Esophagus (tissue), 2 donors: Measurements from ENCODE around the gene SPATA6L. TPM values are rescaled to one million over a fixed set of nuclear protein-coding genes. Genes with fewer than 3 reads are reported as not detected.

Experiments used
- H3K27ac ChIP-seq, 2 donors: one replicate each; pipeline ENCODE4 v1.5.1; 2013; ENCODE audit warnings: low read depth in 2 of 2, mild to moderate bottlenecking in 2 of 2, inconsistent platforms in 1 of 2, low read length in 1 of 2, moderate library complexity in 1 of 2
- H3K27me3 ChIP-seq, 2 donors: one replicate each; pipeline ENCODE4 v1.6.1; 2013; ENCODE audit warnings: low read length in 2 of 2, control low read depth in 1 of 2, mild to moderate bottlenecking in 1 of 2; ENCODE audit not compliant: insufficient read depth in 2 of 2, control insufficient read depth in 1 of 2
- H3K36me3 ChIP-seq, 2 donors: one replicate each; pipeline ENCODE4 v1.6.1; 2013; ENCODE audit warnings: low read length in 1 of 2; ENCODE audit not compliant: control insufficient read depth in 2 of 2, insufficient read depth in 2 of 2
- H3K4me1 ChIP-seq, 2 donors: one replicate each; pipeline ENCODE4 v1.6.1; 2013; ENCODE audit warnings: low read length in 1 of 2; ENCODE audit not compliant: control insufficient read depth in 2 of 2, insufficient read depth in 2 of 2
- H3K4me3 ChIP-seq, 2 donors: one replicate each; pipeline ENCODE4 v1.5.1; 2013; ENCODE audit warnings: low read length in 2 of 2, mild to moderate bottlenecking in 2 of 2, low read depth in 1 of 2, moderate library complexity in 1 of 2
- H3K9me3 ChIP-seq, 2 donors: one replicate each; pipeline ENCODE4 v1.6.1; 2013; ENCODE audit warnings: mild to moderate bottlenecking in 2 of 2, low read depth in 1 of 2, low read length in 1 of 2, moderate library complexity in 1 of 2; ENCODE audit not compliant: control insufficient read depth in 2 of 2, insufficient read depth in 1 of 2
- WGBS, 2 donors: extraction: QIAGEN DNeasy Blood & Tissue Kit; methylation state at CpG; one replicate each; pipeline ENCODE4 v1.1.7; 2013; 5-methylcytosine and 5-hydroxymethylcytosine counted together
- polyA plus RNA-seq, 2 donors: library from polyadenylated mRNA; stranded (reverse); fragments of 200-250 nt; gene quantifications; one replicate each; pipeline ENCODE4 v1.2.3, GENCODE V29; 2013
- donor health status: healthy with polysubstance abuse.
- donor health status: Bipolar disorder and iron deficiency.

SPATA6L gene
- polyA plus RNA-seq, 2 donors: 1.4 to 2.8 TPM

DNA sequence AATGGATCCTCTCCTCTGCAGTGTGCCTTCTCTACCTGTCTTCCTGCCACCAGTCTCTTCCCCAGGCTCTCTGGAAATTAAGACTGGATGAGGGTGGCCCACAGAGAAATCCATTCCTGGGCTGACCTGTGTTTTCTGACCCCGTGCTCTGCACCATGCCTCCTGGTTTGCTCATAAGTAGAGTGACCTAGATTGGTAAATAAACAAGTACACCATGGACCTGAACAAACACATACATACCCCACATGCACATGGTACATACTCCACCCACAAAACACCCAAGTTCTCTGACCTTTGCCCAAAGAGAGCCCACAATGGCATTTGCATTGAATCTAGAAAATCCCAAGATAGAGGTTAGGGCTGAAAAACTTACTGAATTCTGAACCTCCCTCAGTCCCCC is 81.6 kb downstream of the SPATA6L start:
- H3K27ac ChIP-seq: no peak overlapping the region
- H3K4me3 ChIP-seq: no peak overlapping the region
- no peaks in the 10 kb centered on the region for H3K27me3 ChIP-seq
- no peaks in the 10 kb centered on the region for H3K4me1 ChIP-seq
- WGBS, 2 donors: 90 to 95% methylated on average over 1 of the region's 1 CpG
- peaks cover 0 to 6% of the 10 kb centered on the region in 2 donors for H3K36me3 ChIP-seq
- H3K9me3 ChIP-seq: no peaks in the 10 kb centered on the region

DNA sequence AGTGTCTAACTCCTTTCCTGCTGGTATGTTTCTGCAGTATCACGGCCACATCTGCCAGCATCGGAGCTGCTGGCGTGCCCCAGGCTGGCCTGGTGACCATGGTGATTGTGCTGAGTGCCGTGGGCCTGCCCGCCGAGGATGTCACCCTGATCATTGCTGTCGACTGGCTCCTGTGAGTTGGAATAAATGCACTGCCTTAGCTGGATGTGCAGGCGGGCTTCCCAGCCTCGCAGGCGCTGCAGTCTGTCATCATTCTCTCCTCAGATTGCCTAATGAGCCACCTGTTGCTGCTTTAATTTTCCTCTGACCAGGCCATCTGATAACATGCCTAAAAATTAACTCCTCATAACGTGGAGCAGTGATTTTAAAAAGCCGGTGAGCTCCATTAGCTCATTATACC is 83.3 kb downstream of the SPATA6L start:
- WGBS, 2 donors: 92 to 93% methylated on average over 12 of the region's 12 CpGs
- no peak overlapping the region for H3K27ac ChIP-seq
- no peaks in the 10 kb centered on the region for H3K4me1 ChIP-seq
- peaks cover 0 to 6% of the 10 kb centered on the region in 2 donors for H3K36me3 ChIP-seq
- H3K4me3 ChIP-seq: no peak overlapping the region
- no peaks in the 10 kb centered on the region for H3K27me3 ChIP-seq
- H3K9me3 ChIP-seq: no peaks in the 10 kb centered on the region

DNA sequence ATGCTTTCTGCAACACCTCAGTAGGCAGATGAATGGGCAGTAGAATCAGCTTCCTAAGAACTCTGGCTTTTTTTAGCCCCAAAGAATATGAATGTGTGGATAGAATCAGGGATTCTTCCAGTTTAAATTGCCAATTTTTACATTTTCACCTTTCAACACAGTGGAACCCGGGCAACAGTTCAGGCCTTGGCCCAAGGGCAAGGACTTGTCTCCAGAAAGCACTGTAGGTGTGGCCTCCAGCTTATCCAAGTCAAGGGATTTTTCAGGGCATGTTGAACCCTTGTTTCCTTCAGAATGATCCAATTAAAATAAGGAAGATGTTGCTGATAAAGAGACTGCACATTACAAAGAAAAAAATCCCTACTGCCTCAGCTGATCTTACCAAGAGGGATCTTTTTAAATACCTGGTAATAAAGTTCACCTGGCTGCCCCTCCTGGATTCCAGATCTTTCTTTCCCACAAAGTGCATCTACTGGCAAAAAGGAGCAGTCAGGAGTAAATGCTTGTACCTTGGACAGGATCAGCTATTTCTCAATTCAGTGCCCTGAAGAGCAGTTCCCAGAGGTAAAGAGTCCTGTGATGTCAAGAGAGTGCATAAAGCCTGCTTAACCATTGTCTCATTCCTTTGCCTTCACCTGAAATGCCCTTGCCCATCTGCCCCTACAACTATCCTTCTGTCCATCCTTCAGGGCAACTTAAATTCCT is 84.3 kb downstream of the SPATA6L start:
- H3K4me1 ChIP-seq: no peaks in the 10 kb centered on the region
- H3K27me3 ChIP-seq: no peaks in the 10 kb centered on the region
- 43 to 60% methylated on average over 1 of the region's 1 CpG for WGBS, 2 donors
- H3K27ac ChIP-seq: no peak overlapping the region
- peaks cover 0 to 6% of the 10 kb centered on the region in 2 donors for H3K36me3 ChIP-seq
- H3K4me3 ChIP-seq: no peak overlapping the region
- H3K9me3 ChIP-seq: no peaks in the 10 kb centered on the region

DNA sequence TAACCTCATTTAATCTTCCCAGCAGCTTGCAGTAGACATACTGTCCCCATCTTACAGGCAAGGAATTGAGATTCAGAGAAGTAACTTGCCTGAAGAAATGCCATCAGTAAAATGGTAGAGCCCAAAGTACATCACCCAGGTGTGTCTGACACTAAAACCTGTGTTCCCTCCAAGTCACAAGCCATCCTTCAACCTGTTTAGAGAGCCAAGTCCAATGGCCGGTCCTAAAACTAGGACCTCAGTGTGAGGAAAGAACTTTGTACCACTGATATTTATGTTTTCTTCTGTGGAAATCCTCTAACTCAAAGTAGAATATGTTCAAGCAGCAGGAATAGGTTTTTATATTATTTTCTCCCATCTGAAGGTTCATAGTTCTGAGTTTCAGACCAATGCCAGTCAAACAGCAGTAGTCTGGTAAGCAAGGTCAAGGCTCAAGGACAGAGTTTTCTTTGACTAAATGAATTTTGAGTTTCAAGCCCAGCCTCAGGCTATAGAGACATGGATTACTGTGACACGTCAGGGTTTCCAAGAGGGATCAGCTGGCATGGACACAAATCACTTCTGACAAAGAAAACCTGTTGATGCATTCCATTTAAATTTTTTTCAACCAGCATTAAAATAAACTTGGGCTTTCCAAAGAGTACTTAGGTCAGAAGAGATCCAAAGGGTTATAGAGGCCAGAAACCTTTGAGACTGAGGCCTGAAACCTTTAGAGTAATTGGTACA is 85.1 kb downstream of the SPATA6L start:
- Histone ChIP-seq H3K27ac (no peak overlapping the region), H3K36me3 (peaks cover 0 to 6% of the 10 kb centered on the region in 2 donors), H3K9me3 (no peaks in the 10 kb centered on the region), H3K4me3 (no peak overlapping the region), H3K4me1 (no peaks in the 10 kb centered on the region), H3K27me3 (no peaks in the 10 kb centered on the region)
- 64 to 69% methylated on average over 2 of the region's 2 CpGs for WGBS, 2 donors

DNA sequence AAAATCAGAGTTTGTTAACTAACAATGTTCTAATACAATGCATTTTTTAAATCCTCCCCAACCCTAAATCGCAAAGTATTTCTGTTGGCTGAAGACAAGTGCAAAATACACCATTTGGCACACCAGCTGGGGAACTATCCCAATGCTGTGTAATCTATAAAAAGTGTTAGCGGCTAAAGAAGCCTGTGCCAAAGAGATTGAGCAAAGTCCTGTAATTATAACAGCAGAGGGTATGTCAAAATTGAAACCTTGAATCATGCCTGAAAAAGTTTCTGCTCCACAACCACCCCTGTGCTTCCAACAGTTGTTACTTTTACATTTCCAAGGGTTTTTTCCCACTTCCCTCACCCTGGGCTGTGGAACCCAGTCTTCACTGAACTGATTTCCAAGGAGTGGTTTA is 87.3 kb downstream of the SPATA6L start:
- Histone ChIP-seq H3K27ac (no peak overlapping the region), H3K9me3 (no peaks in the 10 kb centered on the region), H3K27me3 (no peaks in the 10 kb centered on the region), H3K4me1 (peaks cover 0 to 3% of the 10 kb centered on the region in 2 donors), H3K36me3 (peaks cover 0 to 6% of the 10 kb centered on the region in 2 donors), H3K4me3 (no peak overlapping the region)
- 51 to 59% methylated on average over 2 of the region's 2 CpGs for WGBS, 2 donors

DNA sequence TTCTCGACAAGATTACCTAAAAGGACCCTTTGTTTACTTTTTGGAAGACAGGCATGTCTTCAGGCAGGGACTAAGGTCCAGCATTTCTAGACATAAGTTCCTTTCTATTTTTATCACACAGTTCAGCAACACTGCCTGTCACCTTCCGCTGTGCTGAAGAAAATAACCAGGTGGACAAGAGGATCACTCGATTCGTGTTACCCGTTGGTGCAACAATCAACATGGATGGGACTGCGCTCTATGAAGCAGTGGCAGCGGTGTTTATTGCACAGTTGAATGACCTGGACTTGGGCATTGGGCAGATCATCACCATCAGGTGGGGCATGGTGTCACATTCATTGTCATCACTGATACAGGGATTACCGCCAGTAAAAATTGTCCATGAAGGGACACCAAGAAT is 89.8 kb downstream of the SPATA6L start:
- no peaks in the 10 kb centered on the region for H3K9me3 ChIP-seq
- WGBS, 2 donors: 93 to 96% methylated on average over 8 of the region's 8 CpGs
- H3K27ac ChIP-seq: no peak overlapping the region
- H3K36me3 ChIP-seq: no peaks in the 10 kb centered on the region
- no peak overlapping the region for H3K4me3 ChIP-seq
- peaks cover 0 to 3% of the 10 kb centered on the region in 2 donors for H3K4me1 ChIP-seq
- H3K27me3 ChIP-seq: no peaks in the 10 kb centered on the region

DNA sequence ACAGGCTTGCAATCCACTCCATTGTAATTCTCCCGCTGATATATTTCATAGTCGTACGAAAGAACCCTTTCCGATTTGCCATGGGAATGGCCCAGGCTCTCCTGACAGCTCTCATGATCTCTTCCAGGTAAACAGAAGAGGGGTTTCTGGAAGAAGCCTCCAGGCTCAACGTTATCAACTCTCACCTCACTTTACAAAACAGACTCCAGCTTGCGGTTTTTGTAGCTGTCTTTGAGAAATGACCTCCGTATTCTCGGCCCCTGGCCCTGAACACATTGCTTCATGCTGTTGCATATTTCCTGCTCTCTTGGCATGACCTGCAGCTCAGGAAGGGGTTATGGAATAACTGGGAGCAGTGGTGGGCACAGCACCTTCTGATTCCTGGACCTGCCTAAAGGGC is 90.3 kb downstream of the SPATA6L start:
- H3K27me3 ChIP-seq: no peaks in the 10 kb centered on the region
- 88 to 89% methylated on average over 8 of the region's 8 CpGs for WGBS, 2 donors
- H3K36me3 ChIP-seq: no peaks in the 10 kb centered on the region
- H3K4me1 ChIP-seq: peaks cover 0 to 3% of the 10 kb centered on the region in 2 donors
- H3K4me3 ChIP-seq: no peak overlapping the region
- no peaks in the 10 kb centered on the region for H3K9me3 ChIP-seq
- H3K27ac ChIP-seq: no peak overlapping the region

DNA sequence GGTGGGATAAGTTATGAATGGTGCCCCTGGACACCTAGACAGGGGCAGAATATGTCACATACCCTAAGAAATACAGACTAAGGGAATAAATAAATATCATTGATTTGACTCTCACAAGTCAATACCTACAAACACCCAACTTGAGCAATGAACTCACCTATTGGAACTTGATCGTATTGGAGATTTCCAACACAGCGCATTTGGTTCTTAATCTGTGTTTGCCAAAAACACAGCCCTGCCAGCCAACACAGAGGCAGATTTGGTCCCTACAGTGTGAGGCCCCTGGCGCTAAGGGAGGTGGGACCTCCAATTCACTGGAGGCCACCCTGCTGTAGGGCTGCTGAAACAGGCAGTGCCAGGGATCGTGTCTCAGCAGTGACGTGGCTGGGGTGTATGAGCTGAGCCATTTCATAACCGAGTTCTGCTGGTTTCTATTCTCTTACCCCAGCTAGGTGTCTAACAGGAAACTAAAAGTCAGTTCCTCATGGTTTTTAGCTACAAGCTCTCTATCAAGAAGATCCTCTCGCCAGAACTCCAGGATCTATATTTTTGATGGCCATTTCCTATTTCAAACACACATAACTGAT is 91.5 kb downstream of the SPATA6L start:
- no peaks in the 10 kb centered on the region for H3K9me3 ChIP-seq
- 91 to 93% methylated on average over 7 of the region's 7 CpGs for WGBS, 2 donors
- peaks cover 0 to 3% of the 10 kb centered on the region in 2 donors for H3K4me1 ChIP-seq
- H3K4me3 ChIP-seq: no peak overlapping the region
- no peaks in the 10 kb centered on the region for H3K36me3 ChIP-seq
- H3K27ac ChIP-seq: no peak overlapping the region
- no peaks in the 10 kb centered on the region for H3K27me3 ChIP-seq

DNA sequence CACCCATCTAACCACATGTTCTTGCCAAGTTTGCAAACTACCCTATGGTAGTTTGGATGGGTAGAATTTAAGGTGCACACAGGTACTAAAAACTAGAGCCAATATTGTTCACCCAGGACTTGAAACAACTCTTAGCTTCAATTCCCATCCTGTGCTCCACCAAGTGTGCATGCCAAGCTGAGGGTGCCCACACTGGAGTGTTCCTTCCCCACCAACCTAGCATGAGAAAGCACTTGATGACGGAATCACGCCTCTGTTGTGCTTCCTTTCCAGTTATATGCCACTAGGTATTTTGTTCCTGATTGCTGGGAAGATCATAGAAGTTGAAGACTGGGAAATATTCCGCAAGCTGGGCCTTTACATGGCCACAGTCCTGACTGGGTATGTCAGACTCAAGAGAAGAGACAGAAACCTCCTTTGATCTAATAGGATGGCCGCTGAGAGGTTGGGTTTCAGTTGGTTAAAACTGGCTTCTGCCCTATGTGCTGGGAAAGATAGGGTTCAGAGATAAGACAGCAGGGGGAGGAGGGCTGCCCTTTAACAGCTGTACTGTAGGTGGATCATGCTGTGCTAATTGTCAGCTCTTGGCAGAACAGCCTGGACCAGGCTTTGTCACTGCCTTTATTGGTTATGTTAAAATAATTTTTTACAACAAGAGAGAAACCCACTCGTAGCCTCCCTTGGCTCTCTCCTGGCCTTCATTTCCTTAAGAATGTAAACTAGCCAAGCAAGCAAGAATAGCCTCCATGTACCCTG is 92.5 kb downstream of the SPATA6L start:
- H3K4me3 ChIP-seq: no peak overlapping the region
- 87 to 93% methylated on average over 5 of the region's 5 CpGs for WGBS, 2 donors
- no peak overlapping the region for H3K27ac ChIP-seq
- H3K4me1 ChIP-seq: peaks cover 0 to 3% of the 10 kb centered on the region in 2 donors
- H3K27me3 ChIP-seq: no peaks in the 10 kb centered on the region
- no peaks in the 10 kb centered on the region for H3K9me3 ChIP-seq
- no peaks in the 10 kb centered on the region for H3K36me3 ChIP-seq
